Measurements from ENCODE around the gene CTRB1.
A peak's percentile ranks its signal among the peaks of the same experiment; 100 is the strongest.
"Not testable (repeated sequence)": the region's sequence is repeated elsewhere in the genome, so short reads cannot be mapped to it uniquely, and the experiment has no call there.

Gene CTRB1

GRCh38 chr16:75216127-75216526, 2.7 kb upstream of the CTRB1 start:
- H3K27ac ChIP-seq: no peak overlapping the region
- TF ChIP-seq CTCF (IDR thresholded peaks at IDR 0.05): no peak

GRCh38 chr16:75216576-75216975, 2.2 kb upstream of the CTRB1 start:
- no peak for DNase-seq (ENCODE audit: low spot score)
- no peak for TF ChIP-seq CTCF (IDR thresholded peaks at IDR 0.05)
- H3K27ac ChIP-seq: no peak overlapping the region
- H3K4me3 ChIP-seq: no peak overlapping the region

More at GRCh38 chr16:75216127-75216526, 2.7 kb upstream of the CTRB1 start:
- H3K4me3 ChIP-seq: no peak overlapping the region
- DNase-seq (ENCODE audit: low spot score): no peak

- Histone ChIP-seq H3K27ac (no peak overlapping the region), H3K4me3 (no peak overlapping the region)
- no peak for DNase-seq (ENCODE audit: low spot score)
- no peak for TF ChIP-seq CTCF (IDR thresholded peaks at IDR 0.05)
These were observed 1.4 kb upstream of the CTRB1 start for GRCh38 chr16:75217389-75217851.

- Histone ChIP-seq H3K27ac (no peak overlapping the region), H3K4me3 (no peak overlapping the region)
- DNase-seq (ENCODE audit: low spot score): no peak
- no peak for TF ChIP-seq CTCF (IDR thresholded peaks at IDR 0.05)
These were observed 300 bp downstream of the CTRB1 start for GRCh38 chr16:75219088-75219487.

- Histone ChIP-seq H3K27ac (no peak overlapping the region), H3K4me3 (no peak overlapping the region)
- no peak for TF ChIP-seq CTCF (IDR thresholded peaks at IDR 0.05)
- no peak for DNase-seq (ENCODE audit: low spot score)
These were observed 1.1 kb downstream of the CTRB1 start for GRCh38 chr16:75219838-75220237.

- H3K4me3 ChIP-seq: no peak overlapping the region
- TF ChIP-seq CTCF (IDR thresholded peaks at IDR 0.05): no peak
- no peak for DNase-seq (ENCODE audit: low spot score)
- peak overlapping the region in 1 of 2 donors; percentile 25 for H3K27ac ChIP-seq
These were observed 3.5 kb downstream of the CTRB1 start for GRCh38 chr16:75222271-75222783.

- H3K27ac ChIP-seq; H3K4me3 ChIP-seq; DNase-seq (ENCODE audit: low spot score): not testable (repeated sequence)
These were observed 4.3 kb downstream of the CTRB1 start for GRCh38 chr16:75223129-75223528.

Data from coronary artery (tissue), 2 donors.